Transverse colon (tissue), 4 donors: ENCODE data around the gene MAPK4.

Source experiments
- CTCF ChIP-seq, 5 experiments: fragments of 200-600 bp in 3 of 5; fragments of 450-650 bp in 2 of 5; sonication (generic) in 3 of 5; IDR thresholded peaks; 1 replicate in 2 of 5; 2 replicates in 3 of 5; pipeline ENCODE4 v1.5.1; 2016 to 2017; ENCODE audit warnings: antibody characterized with exemption in 5 of 5, inconsistent platforms in 3 of 5, mild to moderate bottlenecking in 2 of 5, moderate library complexity in 1 of 5
- EP300 ChIP-seq: sonication (generic); formaldehyde crosslinking; IDR thresholded peaks from one replicate; pipeline ENCODE4 v1.6.1; 2017; ENCODE audit warnings: antibody characterized with exemption, low read depth
- POLR2A ChIP-seq: fragments of 450-650 bp; IDR thresholded peaks from one replicate; pipeline ENCODE4 v1.6.1; 2016; ENCODE audit warnings: antibody characterized with exemption, mild to moderate bottlenecking, moderate library complexity
- POLR2AphosphoS5 ChIP-seq, 3 donors: sonication (generic); formaldehyde crosslinking; IDR thresholded peaks; one replicate each; pipeline ENCODE4 v1.6.1; 2016; ENCODE audit warnings: antibody characterized with exemption in 3 of 3

GRCh38 chr18:50750546-50750945 is 190.7 kb downstream of the MAPK4 start:
- TF ChIP-seq CTCF (IDR thresholded peaks at IDR 0.05): no peak
- no peak for TF ChIP-seq EP300
- no peak for TF ChIP-seq POLR2AphosphoS5 (IDR thresholded peaks at IDR 0.05)
- TF ChIP-seq POLR2A: no peak
